Forelimb muscle (tissue), 1 donor: ENCODE measurements around the gene LDHAL6B. TPM values are rescaled to one million over a fixed set of nuclear protein-coding genes. Genes with fewer than 3 reads are reported as not detected.

Experiments
- DNase-seq: peaks from one replicate; pipeline ENCODE4 v3.0.0-alpha.2; 2013; ENCODE audit warnings: low read depth
- polyA plus RNA-seq: library from polyadenylated mRNA; unstranded; fragments of 120-200 nt; gene quantifications from one replicate; pipeline ENCODE4 v1.2.1, GENCODE V29; 2013; ENCODE audit not compliant: insufficient read length

Gene LDHAL6B
- polyA plus RNA-seq, 1 donor: 0.14 TPM

DNA sequence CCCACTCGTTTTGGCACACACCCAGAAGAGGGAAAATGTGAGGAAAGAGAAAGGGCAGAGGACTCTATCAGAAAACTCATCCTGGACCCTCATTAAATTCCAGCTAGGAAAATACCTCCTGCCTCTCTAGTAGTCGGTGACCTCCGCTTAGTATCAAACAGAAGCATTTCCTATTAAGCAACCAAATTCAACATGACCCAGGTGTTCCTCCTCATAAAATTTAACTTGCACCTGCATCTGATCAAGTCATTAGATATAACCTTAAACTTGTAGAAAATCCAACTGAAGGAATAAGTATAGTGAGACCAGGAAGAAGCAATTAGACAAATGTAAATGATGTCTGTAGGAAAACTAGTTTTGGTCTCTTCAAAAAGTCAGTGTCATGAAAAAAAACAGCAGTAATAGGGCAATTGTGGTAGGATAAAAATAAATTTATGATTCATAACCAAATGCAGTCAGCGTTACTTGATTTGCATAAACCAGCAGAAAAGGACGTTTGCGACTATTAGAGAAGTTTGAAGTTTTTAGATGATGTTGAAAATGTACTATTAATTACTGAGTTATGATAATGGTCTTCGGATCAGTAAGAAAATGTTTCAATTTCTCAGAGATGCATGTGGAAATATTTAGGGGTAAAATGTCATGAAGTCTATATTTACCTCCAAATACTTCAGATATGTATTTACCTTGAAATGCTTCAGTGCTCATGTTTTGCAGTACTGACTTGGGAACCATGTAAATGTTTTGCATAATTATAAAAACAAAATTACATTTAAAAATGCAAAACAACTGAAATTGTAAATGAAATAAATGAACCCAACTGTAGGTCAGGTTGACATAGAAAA lies 44.6 kb downstream of the LDHAL6B start:
- no peak for DNase-seq

DNA sequence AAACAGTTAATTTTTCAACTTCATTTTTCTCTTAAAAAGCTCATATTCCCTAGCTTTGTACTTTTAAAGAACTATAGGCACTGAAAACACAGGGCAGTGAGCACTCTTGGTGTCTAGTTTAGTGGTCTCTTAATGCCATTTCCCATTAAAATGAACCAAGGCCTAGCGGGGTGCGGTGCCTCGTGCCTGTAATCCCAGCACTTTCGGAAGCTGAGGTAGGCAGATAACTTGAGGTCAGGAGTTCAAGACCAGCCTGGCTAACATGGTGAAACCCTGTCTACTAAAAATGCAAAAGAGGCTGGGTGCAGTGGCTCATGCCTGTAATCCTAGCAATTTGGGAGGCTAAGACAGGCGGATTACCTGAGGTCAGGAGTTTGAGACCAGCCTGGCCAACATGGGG lies 45.5 kb downstream of the LDHAL6B start:
- DNase-seq: no peak

DNA sequence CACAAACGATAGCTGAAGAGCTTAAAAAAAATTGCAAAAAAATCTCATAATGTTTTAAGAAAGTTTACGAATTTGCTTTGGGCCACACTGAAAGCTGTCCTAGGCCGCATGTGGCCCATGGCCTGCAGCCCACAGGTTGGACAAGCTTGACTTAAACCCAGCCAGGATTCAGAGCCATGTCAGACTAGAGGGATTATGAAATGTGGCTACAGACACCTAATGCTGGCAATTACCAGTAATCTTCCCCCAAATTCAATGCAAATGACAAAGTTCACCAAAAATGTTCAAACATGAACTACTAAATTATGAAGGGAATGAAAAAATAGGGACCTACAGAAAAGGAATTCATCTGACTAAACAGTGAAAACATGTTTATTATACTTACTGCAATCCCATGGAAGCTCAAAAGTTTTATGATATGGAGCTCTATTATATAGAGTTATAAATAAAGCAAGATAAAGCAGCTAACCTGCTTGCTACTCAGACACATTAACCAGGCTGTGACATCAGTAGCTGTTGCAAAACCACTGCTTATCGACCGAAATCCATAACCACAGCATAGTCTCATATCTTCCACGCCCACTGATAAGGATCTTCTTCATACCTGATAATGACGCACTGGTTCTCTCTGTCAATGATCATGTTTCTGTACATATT lies 49.2 kb downstream of the LDHAL6B start:
- no peak for DNase-seq

DNA sequence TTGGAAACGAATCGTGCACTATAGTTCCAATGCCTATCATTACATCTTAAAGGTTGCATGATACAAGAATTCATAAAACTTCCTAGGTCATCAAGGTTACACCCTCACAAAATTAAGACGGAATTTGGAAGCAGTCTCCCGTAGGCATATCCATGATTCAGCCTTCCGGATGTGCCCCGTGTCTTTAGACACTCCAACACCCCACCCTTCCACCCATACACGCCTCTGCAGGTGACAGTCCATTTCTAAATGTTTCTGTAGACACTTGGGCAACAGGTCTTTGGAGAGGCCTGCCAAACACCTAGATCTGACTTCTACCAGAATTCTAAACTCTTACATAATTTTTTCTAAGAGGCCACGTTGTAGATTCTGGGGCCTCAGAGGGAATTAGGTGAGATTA lies 49.8 kb downstream of the LDHAL6B start:
- DNase-seq: no peak

DNA sequence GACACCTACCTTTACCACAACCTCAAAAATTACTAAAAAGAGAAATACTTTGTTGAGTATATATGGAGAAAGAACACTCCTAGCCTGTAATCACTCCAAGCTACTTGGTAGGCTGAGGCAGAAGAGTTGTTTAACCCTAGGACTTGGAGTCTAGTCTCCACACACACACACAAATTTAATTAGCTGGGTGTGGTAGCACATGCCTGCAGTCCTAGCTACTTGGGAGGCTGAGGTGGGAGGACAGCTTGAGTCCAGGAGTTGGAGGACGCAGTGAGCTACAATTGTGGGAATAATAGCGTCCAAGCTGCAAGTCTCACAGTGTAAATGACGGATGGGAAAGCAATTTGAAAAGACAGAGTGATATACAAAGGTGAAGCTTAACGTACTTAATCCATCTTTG lies 50.5 kb downstream of the LDHAL6B start:
- DNase-seq: no peak

Other genes with a start within 250 kb of the LDHAL6B start
- gene RNF111, start 219.2 kb upstream of the LDHAL6B start, polyA plus RNA-seq: 24.1 TPM
- gene CCNB2, start 101.7 kb upstream of the LDHAL6B start, polyA plus RNA-seq: 14.1 TPM
- 32.9 TPM for gene MYO1E, start 166.0 kb downstream of the LDHAL6B start, polyA plus RNA-seq
- gene FAM81A, start 231.3 kb downstream of the LDHAL6B start, polyA plus RNA-seq: 1.4 TPM